HG03108 (cell line): ENCODE data around the gene MBNL3.
"Not testable (repeated sequence)": the region's sequence is repeated elsewhere in the genome, so short reads cannot be mapped to it uniquely, and the experiment has no call there.

Experiments
- ATAC-seq: cut with Tn5 transposase; IDR thresholded peaks from one replicate; pipeline ENCODE4 v1.9.1; 2021; ENCODE audit warnings: moderate library complexity; ENCODE audit not compliant: unreplicated experiment

MBNL3 gene

DNA sequence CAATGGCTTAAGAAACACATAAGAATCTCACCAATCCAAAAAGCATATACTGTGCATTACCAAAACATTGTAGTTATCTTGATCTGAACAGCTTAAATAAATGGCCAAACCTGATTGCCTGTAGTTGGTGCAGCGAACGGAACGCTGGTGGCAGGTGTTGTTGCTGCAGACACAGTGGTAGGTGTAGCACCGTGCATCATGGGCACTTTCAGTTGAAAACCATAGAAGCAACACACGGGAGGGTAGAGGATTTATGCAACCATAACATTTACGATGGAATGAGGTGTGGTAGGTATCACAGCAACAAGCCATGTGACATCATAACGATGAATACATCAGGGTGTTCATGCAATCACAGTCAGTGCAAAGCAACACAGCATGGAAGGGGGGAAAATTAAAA, 106.8 kb downstream of the MBNL3 start:
- no peak for ATAC-seq

DNA sequence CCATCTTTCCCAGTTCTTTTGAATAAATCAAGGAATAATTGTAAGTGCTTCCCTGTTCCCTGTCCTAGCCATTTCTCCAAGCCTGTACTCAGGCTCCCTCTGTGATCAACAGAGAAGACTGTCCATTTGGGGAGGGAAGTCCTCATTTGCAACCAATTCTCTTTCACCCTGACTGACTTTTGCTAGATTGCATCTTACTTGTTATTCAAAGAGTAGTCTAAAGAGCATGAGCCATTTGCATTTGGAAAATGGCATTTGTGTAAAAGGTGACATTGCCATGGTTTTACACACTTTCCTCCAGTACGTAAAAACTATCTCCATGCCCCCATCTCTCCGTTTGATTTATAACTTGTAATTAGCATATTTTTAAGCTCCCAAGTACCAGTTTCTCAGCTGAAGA, 110.6 kb downstream of the MBNL3 start:
- ATAC-seq, result no peak

DNA sequence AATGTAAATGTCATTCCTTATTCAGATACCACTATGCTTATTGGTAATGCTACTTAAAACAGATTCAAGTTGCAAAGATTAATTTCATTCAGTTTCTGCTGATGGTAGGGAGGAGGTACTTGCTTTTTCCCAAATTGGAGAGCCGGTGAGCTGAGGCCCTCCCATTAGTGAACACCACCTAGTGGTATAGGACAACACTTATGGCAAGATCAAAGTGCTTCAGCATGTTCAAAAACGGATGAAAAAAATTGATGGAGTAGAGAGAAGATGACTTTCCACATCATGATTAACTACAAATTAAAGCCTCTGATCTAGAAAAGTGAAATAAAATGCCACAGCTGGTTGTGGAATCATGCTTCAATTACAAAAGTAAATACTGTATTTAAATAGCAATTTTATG, 112.9 kb downstream of the MBNL3 start:
- ATAC-seq, result no peak

DNA sequence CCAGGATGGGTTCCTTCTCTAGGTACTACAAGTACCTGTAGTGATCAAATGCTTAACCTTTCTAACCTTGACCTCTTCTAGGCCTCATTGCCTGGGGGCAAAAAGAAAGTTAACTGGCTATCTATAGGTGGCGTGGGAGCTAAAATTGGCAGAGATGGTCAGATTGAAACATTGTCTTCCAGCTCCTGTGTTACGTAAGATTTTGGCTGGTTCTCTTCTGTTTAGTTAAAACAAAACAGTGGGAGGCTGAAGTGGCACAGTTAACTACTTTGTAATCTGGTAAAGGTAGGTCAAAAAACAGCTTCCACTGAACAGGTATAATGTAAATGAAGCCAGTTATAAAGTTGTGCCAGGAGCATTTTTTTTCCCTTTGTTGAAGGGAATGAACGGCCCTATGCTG, 115.2 kb downstream of the MBNL3 start:
- no peak for ATAC-seq

DNA sequence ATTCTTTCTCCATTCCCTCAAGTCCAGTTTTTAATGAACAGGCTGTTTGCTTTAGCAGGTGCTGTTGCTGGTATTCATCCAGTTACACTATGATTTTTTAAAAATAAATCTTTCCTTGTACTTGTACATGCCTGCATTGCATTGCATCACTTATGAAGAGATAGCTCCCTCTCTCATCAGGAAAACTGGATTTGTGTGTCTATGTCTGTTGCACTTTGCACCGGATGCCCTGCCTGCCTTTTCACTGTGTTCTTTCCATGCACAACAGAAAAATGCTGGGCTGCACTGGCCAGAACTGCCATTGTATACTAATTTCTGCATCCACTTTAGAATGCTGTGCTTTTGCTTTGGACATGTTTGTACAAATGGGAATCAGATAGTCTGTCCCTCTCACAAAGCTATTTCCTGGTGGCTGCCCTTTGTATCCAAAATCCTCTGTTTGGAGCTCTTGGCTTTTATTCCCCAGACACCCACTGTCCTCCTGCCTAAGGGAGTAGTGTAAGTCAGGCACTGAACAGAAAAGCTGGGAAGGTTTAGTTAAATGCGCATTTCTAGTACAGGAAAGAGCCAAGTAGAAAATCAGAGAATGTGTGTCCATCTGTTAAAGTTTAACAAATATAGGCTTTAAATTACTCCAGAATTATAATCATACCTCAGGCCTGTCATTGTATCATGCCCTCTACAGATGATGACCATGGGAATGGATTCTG, 119.1 kb downstream of the MBNL3 start:
- ATAC-seq, result no peak

DNA sequence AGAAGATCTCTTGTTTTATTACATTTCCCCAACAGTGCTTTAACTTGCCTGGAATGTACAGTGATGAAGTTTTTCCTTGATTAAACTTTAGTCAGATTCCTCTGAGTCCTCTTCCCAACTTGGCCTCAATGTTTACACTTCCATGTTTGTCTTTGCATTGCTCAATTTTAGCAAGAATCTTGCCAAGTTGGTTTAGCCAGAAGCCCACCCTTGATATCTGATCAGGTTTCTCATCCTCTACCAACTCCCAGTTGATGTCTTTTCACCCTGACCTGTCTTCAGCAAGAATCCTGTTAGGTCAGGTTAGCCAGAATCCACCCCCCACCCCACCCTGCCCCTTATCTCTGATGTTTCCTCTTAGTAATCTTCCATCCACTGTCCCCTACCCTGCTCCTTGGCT, 120.9 kb downstream of the MBNL3 start:
- no peak for ATAC-seq

DNA sequence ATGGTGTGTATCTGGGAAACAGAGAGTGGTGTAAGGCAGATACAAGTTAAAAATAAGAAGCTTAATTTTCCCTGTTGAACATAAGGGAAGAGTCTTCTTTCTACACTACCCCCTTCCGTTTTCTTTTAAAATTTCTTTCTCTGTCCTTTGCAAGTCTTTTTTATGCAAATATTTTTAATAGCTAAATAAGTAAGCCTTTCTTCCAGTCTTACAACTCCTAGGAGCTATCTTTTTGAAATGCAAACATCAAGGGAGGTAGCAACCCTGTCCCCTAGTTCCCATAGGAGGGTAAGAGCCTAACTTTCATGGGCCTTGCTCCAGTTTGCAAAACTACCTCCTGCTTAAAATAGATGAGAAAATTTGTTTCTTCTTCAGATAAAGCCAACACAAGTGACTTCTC, 121.5 kb downstream of the MBNL3 start:
- no peak for ATAC-seq

DNA sequence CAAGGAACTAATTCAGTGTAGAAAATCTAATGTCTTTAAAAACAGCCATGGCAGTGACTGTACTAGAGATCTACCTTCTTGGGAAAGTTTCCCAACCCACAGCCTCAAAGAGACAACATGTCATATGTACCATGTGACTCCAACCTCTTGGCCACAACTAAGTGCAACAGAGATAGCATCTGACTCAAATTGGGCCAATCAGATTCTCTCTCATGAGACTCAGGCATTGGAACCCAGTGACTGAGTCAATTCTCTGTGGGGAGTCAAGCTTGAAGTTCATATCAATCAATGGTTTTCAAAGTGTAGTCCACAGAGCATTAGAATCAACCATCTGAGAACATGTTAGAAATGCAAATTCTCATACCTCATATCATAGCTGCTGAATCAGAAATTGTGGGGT, 123.3 kb downstream of the MBNL3 start:
- ATAC-seq, result no peak

DNA sequence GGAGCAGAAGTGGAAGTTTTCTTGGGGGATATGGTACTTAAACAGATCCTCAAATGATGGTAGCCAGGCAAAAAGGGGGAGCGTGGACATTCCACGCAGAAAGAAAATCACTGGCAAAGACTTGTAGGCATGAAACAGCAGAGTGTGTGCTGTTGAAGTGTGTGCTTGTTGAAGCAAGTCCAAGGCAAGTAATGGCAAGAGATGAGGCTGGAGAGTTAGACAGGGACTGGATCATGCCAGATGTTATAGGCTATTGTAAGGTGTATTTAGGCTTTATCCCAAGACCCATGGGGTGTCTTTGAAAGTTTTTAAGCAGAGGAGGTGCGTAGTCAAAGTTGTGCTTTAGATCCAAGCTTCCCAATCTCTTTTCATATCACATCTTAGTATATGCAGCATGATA, 124.5 kb downstream of the MBNL3 start:
- ATAC-seq, result no peak

DNA sequence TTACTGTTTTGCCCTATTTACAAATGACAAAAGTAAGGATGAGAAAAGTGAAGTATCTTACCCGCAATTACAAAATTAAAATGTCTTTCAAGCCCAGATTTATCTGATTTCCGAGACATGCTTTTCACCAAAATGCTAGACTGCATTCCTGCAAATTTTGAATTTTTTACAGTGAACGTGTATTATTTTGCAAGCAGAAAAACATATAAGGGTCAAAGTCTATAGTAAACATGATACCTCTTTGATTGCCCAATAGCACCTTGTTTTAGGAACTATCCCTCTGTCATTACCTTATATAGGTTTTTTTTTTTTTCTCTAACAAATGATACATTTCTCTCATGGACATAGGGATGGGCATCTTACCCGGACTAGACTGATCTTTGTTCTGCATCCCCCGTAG, 135.4 kb downstream of the MBNL3 start:
- no peak for ATAC-seq

DNA sequence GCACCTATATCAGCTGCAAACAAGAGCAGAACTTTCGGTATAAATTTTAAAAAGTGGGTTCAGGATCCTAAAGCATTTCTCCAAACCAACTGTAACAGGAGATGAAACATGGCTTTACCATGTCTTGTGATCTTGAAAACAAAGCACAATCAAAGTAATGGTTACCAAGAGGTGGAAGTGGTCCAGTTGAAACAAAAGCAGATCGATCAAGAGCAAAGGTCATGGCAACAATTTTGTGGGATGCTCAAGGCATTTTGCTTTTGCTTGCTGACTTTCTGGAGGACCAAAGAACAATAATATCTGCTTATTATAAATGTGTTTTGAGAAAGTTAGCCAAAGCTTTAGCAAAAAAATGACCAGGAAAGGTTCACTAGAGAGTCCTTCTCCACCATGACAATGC, 152.7 kb downstream of the MBNL3 start:
- no peak for ATAC-seq

DNA sequence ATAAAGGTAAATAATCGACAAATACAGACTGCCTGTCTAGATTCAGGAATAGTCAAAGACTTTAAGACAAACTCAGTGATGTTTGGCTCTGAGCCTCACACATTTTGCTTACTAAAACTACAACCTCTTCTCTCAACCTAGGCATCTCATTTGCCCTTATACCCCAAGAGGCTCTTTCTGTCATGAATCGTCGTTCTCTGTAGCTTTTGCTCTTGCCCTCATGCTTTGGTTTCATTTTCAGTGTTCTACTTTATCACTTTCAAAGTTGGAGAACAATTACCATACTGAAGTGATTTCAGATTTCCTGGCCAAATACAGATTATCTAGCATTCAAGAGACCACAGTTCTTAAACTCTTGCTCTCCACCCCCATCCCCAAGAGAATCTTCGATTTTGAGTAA, 155.5 kb downstream of the MBNL3 start:
- ATAC-seq, result no peak

DNA sequence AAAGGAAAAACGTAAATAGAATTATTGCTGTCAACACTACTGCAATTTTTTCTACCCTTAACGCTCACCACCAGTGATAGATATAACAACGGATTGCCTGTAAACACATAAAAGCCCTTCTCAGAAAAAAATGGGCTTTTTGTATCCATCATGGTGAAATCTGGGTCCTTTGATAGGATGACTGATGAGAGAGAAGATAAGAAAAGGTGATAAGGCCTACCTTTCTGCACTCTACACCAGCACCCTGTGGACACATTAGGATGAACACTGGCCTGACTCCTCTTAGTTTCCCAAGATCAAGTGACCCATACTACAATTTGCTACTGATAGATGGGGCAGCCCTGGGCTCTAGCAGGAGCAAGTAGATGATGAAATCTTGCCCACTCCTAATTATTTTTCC, 157.3 kb downstream of the MBNL3 start:
- ATAC-seq, result no peak

DNA sequence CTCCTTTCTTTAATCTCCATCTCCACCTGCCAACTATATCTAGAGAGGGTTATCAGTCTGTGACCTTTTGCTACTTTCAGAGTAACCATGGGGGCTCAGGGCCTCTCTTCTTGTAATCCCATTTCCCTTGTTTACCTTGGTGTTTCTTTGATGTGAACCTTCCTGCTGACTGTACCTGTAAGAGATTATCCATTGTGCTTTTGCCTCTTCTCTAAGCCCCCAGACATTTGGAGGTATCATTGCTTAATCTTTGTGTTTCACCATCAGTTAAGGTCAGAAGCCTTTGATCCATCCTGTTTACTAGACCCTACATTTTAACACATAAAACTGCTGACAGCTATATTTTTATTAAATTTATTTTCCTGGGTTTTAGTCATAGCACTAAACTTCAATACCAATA, 157.8 kb downstream of the MBNL3 start:
- no peak for ATAC-seq

DNA sequence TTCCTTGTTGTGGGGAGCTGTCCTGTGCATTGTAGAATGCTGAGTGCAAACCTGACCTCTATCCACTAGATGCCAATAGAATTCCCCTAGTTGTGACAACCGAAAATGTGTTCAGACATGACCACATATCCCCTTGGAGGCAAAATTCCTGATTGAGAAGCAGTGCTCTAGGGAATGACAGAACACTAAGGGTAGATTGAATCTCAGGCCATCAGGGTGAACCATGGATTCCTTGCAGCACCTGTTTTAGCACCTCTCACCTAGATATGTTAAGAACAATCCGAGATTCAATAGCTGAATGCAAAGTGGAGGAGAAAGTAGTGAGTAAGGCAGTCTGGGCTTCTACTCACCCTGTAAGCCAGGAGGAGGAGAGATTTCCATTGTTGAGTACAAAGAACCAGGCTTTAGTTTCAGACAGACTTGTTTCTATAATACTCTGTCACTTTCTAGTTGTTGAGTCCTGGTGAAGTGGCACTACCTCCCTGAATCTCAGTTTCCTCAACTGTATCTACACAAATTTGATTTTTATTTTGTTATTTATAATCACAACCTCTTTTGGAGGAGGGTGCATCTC, 158.6 kb downstream of the MBNL3 start:
- no peak for ATAC-seq

DNA sequence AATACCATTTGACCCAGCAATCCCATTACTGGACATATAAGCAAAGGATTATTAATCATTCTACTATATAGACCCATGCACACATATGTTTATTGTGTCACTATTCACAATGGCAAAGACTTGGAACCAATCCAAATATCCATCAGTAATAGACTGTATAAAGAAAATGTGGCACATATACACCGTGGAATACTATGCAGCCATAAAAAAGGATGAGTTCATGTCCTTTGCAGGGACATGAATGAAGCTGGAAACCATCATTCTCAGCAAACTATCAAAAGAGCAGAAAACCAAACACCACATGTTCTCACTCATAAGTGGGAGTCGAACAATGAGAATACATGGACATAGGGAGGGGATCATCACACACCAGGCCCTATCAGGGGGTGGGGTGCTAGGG, 161.9 kb downstream of the MBNL3 start:
- not testable (repeated sequence) for ATAC-seq
